HepG2 (cell line): ENCODE measurements around the gene BHLHE23. TPM values are rescaled to one million over a fixed set of nuclear protein-coding genes. Genes with fewer than 3 reads are reported as not detected.
A peak's percentile ranks its signal among the peaks of the same experiment; 100 is the strongest.

Experiments
- KDM3A ChIP-seq: IDR thresholded peaks from 2 replicates; pipeline ENCODE4 v1.6.1; 2018; ENCODE audit warnings: low read depth, missing compliant biosample characterization
- KDM5B ChIP-seq: sonication (generic); formaldehyde crosslinking; IDR thresholded peaks from 2 replicates; pipeline ENCODE4 v1.4.0; 2020; ENCODE audit warnings: missing genetic modification reagents, mild to moderate bottlenecking, borderline replicate concordance
- NFIC ChIP-seq: IDR thresholded peaks from 2 replicates; pipeline ENCODE4 v1.6.1; 2012; ENCODE audit warnings: mild to moderate bottlenecking, low read length, inconsistent platforms
- NONO ChIP-seq, 2 experiments: fragments of 450-650 bp in 1 of 2; sonication (generic) in 1 of 2; formaldehyde crosslinking in 1 of 2; IDR thresholded peaks in 1 of 2; conservative IDR thresholded peaks in 1 of 2; 2 replicates each; pipeline versions ENCODE4 v1.6.1 to v1.8.0; 2017 to 2022; ENCODE audit warnings: mild to moderate bottlenecking in 1 of 2, missing genetic modification reagents in 1 of 2, moderate library complexity in 1 of 2
- ZNF263 ChIP-seq: sonication (generic); formaldehyde crosslinking; IDR thresholded peaks from 2 replicates; pipeline ENCODE4 v1.4.0; 2020; ENCODE audit warnings: missing genetic modification reagents
- ZNF530 ChIP-seq: sonication (generic); formaldehyde crosslinking; IDR thresholded peaks from 2 replicates; pipeline ENCODE4 v1.5.0; 2020; ENCODE audit warnings: low read depth, mild to moderate bottlenecking, missing genetic modification reagents
- ZNF546 ChIP-seq: sonication (generic); formaldehyde crosslinking; conservative IDR thresholded peaks from 2 replicates; pipeline ENCODE4 v1.8.1; 2023; ENCODE audit warnings: mild to moderate bottlenecking, missing genetic modification reagents
- ZNF761 ChIP-seq: sonication (generic); formaldehyde crosslinking; conservative IDR thresholded peaks from 2 replicates; pipeline ENCODE4 v1.4.0; 2020; ENCODE audit warnings: mild to moderate bottlenecking, missing genetic modification reagents
- ZNF768 ChIP-seq: sonication (generic); formaldehyde crosslinking; IDR thresholded peaks from 2 replicates; pipeline ENCODE4 v1.4.0; 2020; ENCODE audit warnings: missing genetic modification reagents
- ZNF777 ChIP-seq: sonication (generic); formaldehyde crosslinking; IDR thresholded peaks from 2 replicates; pipeline ENCODE4 v1.4.0; 2020; ENCODE audit warnings: missing genetic modification reagents
- polyA plus RNA-seq, 8 experiments: library from polyadenylated mRNA; depleted of rRNA in 3 of 8; stranded (reverse) in 7 of 8; unstranded in 1 of 8; fragments of >200 nt; fragmentation: Illumina TruSeq in 4 of 8; extraction: Trizol in 4 of 8; gene quantifications; 2 replicates each; pipeline versions ENCODE4 v1.2.1 to v1.2.3, GENCODE V29; 2011 to 2016; ENCODE audit warnings: low read depth in 4 of 8, missing spikeins in 1 of 8, mixed read lengths in 1 of 8; ENCODE audit not compliant: insufficient read depth in 1 of 8
- total RNA-seq, 5 experiments: library from RNA; depleted of rRNA; stranded (reverse); fragments of >200 nt; fragmentation: Illumina TruSeq; extraction: Trizol; gene quantifications; 2 replicates each; pipeline ENCODE4 v1.2.3, GENCODE V29; 2016; ENCODE audit warnings: low read depth in 1 of 5
- TF ChIP-seq, protein P1 (sequence below): IDR thresholded peaks from 2 replicates; pipeline ENCODE4 v1.6.1; 2016; ENCODE audit warnings: low read depth, borderline replicate concordance
- TF ChIP-seq, protein P2 (sequence below): sonication (generic); formaldehyde crosslinking; conservative IDR thresholded peaks from 2 replicates; pipeline ENCODE4 v1.8.0; 2022; ENCODE audit warnings: missing genetic modification reagents
- TF ChIP-seq, protein P3 (sequence below): sonication (generic); formaldehyde crosslinking; IDR thresholded peaks from 2 replicates; pipeline ENCODE4 v1.9.0; 2021; ENCODE audit warnings: missing genetic modification reagents, borderline replicate concordance
- TF ChIP-seq, protein P4 (sequence below): sonication (generic); formaldehyde crosslinking; IDR thresholded peaks from 2 replicates; pipeline ENCODE4 v1.5.0; 2020; ENCODE audit warnings: missing genetic modification reagents
- TF ChIP-seq, protein P5 (sequence below): sonication (generic); formaldehyde crosslinking; IDR thresholded peaks from 2 replicates; pipeline ENCODE4 v1.4.0; 2020; ENCODE audit warnings: missing genetic modification reagents
- TF ChIP-seq, protein P6 (sequence below): sonication (generic); formaldehyde crosslinking; IDR thresholded peaks from 2 replicates; pipeline ENCODE4 v1.8.1; 2023; ENCODE audit warnings: missing genetic modification reagents, inconsistent platforms, borderline replicate concordance
- TF ChIP-seq, protein P7 (sequence below): sonication (generic); formaldehyde crosslinking; IDR thresholded peaks from 2 replicates; pipeline ENCODE4 v1.4.0; 2020; ENCODE audit warnings: mild to moderate bottlenecking, missing genetic modification reagents

Gene BHLHE23
- total and polyA plus RNA-seq, 2 of the 13 experiments (the other 11 are each of a cell fraction or from before 2014, with no cell fraction given), result not detected

DNA sequence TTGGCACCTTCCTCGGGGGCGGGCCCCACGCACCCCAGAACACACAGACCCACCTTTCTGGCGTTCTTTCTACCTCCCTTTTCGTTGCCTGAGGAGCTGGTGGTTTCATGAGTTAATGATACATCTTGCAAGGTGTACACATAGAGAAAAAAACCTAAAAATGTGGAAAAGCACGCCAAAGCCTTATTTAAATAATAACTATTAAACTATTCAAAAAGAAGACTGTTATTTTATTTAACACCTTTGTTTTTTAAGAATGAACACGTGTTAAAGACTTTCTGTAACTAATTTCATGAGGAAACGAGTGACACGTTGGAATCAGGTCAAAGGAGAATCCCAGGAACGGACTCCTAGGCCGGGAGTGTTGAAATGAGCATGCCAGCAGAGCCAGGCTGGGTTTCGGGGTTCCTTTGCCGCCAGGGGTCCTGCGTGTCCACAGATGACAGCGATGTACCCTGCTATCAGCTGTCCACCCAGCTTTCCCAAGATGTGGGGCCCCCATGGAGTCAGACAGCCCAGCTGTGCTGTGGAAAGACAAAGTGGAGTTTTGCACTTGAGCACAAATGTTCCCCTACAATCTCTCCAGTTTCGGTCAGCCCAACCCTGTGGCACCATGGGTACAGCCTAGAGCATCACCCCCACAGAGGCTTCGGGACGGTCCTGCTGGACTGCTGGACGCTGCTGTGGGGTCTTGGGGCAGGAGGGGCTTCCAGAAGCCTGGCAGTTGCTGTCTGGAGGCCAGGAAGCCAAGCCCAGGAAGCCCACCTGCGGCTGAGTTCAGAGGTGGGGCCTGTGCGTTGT, 38.2 kb downstream of the BHLHE23 start (continued):
- TF ChIP-seq, protein P1, sequence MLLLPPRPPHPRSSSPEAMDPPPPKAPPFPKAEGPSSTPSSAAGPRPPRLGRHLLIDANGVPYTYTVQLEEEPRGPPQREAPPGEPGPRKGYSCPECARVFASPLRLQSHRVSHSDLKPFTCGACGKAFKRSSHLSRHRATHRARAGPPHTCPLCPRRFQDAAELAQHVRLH (CRISPR knock-in tag), result no peak
- peak; percentile 44; the same call in 1 of the 2 replicates for TF ChIP-seq NFIC
- TF ChIP-seq, protein P2, sequence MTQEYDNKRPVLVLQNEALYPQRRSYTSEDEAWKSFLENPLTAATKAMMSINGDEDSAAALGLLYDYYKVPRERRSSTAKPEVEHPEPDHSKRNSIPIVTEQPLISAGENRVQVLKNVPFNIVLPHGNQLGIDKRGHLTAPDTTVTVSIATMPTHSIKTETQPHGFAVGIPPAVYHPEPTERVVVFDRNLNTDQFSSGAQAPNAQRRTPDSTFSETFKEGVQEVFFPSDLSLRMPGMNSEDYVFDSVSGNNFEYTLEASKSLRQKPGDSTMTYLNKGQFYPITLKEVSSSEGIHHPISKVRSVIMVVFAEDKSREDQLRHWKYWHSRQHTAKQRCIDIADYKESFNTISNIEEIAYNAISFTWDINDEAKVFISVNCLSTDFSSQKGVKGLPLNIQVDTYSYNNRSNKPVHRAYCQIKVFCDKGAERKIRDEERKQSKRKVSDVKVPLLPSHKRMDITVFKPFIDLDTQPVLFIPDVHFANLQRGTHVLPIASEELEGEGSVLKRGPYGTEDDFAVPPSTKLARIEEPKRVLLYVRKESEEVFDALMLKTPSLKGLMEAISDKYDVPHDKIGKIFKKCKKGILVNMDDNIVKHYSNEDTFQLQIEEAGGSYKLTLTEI (CRISPR knock-in tag), result no peak
- no peak for TF ChIP-seq KDM5B
- TF ChIP-seq, protein P3, sequence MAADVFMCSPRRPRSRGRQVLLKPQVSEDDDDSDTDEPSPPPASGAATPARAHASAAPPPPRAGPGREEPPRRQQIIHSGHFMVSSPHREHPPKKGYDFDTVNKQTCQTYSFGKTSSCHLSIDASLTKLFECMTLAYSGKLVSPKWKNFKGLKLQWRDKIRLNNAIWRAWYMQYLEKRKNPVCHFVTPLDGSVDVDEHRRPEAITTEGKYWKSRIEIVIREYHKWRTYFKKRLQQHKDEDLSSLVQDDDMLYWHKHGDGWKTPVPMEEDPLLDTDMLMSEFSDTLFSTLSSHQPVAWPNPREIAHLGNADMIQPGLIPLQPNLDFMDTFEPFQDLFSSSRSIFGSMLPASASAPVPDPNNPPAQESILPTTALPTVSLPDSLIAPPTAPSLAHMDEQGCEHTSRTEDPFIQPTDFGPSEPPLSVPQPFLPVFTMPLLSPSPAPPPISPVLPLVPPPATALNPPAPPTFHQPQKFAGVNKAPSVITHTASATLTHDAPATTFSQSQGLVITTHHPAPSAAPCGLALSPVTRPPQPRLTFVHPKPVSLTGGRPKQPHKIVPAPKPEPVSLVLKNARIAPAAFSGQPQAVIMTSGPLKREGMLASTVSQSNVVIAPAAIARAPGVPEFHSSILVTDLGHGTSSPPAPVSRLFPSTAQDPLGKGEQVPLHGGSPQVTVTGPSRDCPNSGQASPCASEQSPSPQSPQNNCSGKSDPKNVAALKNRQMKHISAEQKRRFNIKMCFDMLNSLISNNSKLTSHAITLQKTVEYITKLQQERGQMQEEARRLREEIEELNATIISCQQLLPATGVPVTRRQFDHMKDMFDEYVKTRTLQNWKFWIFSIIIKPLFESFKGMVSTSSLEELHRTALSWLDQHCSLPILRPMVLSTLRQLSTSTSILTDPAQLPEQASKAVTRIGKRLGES, result no peak
- TF ChIP-seq ZNF777 (CRISPR knock-in tag), result 0 out of 2 replicates have a peak, but pooled peaks have one; percentile 23
- 0 out of 2 replicates have a peak, but pooled peaks have one; percentile 4 for TF ChIP-seq KDM3A (CRISPR knock-in tag)
- TF ChIP-seq, protein P4, sequence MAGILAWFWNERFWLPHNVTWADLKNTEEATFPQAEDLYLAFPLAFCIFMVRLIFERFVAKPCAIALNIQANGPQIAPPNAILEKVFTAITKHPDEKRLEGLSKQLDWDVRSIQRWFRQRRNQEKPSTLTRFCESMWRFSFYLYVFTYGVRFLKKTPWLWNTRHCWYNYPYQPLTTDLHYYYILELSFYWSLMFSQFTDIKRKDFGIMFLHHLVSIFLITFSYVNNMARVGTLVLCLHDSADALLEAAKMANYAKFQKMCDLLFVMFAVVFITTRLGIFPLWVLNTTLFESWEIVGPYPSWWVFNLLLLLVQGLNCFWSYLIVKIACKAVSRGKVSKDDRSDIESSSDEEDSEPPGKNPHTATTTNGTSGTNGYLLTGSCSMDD (CRISPR knock-in tag), result peak; percentile 88; the same call in 1 of the 2 replicates
- peak; percentile 30; the same call in 1 of the 2 replicates for TF ChIP-seq ZNF546
- TF ChIP-seq NONO (IDR thresholded peaks at IDR 0.05), result no peak
- TF ChIP-seq NONO (CRISPR knock-in tag; conservative IDR thresholded peaks at IDR 0.05), result peak; percentile 89
- TF ChIP-seq ZNF761 (CRISPR knock-in tag), result 0 out of 2 replicates have a peak, but pooled peaks have one; percentile 18
- TF ChIP-seq, protein P5, sequence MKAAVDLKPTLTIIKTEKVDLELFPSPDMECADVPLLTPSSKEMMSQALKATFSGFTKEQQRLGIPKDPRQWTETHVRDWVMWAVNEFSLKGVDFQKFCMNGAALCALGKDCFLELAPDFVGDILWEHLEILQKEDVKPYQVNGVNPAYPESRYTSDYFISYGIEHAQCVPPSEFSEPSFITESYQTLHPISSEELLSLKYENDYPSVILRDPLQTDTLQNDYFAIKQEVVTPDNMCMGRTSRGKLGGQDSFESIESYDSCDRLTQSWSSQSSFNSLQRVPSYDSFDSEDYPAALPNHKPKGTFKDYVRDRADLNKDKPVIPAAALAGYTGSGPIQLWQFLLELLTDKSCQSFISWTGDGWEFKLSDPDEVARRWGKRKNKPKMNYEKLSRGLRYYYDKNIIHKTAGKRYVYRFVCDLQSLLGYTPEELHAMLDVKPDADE, result no peak
- TF ChIP-seq, protein P6, sequence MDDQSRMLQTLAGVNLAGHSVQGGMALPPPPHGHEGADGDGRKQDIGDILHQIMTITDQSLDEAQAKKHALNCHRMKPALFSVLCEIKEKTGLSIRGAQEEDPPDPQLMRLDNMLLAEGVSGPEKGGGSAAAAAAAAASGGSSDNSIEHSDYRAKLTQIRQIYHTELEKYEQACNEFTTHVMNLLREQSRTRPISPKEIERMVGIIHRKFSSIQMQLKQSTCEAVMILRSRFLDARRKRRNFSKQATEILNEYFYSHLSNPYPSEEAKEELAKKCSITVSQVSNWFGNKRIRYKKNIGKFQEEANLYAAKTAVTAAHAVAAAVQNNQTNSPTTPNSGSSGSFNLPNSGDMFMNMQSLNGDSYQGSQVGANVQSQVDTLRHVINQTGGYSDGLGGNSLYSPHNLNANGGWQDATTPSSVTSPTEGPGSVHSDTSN (CRISPR knock-in tag), result peak; percentile 42; the same call in 1 of the 2 replicates
- no peak for TF ChIP-seq ZNF530 (CRISPR knock-in tag)
- TF ChIP-seq ZNF263 (CRISPR knock-in tag), result 0 out of 2 replicates have a peak, but pooled peaks have one; percentile 40
- TF ChIP-seq ZNF768 (CRISPR knock-in tag), result peak; percentile 79
- TF ChIP-seq, protein P7, sequence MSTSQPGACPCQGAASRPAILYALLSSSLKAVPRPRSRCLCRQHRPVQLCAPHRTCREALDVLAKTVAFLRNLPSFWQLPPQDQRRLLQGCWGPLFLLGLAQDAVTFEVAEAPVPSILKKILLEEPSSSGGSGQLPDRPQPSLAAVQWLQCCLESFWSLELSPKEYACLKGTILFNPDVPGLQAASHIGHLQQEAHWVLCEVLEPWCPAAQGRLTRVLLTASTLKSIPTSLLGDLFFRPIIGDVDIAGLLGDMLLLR (CRISPR knock-in tag), result no peak; the same call in 1 of the 2 replicates
